ENCODE results near the gene C19orf33.

Gene C19orf33

DNA sequence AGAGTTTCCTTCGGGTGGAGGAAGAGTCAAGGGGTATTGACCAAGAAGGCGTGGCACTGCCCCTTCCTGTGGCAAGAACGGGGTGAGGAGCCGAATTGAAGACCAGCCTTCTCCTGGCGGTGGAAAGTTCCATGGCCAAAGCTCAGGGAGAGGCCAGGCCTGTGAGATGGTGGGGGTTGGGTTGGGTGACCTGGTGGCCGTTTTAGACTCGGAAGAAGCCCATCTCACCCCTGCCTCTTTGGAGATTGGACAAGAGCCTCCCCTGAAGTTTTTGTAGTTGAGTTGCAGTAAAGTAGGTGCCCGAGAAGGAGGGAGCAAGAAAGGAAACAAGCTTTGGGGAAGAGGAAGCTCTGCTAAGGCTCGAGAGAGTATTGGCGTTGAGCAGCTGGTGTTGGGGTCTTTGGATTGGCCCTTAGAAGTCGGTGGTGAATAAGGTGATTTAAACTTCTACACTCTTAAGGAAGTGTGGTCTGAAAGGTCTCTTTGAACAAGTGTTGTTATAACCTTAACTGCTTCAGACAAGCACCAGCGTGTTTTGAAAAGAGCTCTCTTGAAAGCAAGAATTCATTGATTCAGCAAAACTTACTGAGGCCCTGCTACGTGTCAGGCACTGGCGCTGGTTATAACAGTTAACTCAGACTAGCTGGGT is 38.7 kb upstream of the C19orf33 start:
- TF ChIP-seq, protein P1, sequence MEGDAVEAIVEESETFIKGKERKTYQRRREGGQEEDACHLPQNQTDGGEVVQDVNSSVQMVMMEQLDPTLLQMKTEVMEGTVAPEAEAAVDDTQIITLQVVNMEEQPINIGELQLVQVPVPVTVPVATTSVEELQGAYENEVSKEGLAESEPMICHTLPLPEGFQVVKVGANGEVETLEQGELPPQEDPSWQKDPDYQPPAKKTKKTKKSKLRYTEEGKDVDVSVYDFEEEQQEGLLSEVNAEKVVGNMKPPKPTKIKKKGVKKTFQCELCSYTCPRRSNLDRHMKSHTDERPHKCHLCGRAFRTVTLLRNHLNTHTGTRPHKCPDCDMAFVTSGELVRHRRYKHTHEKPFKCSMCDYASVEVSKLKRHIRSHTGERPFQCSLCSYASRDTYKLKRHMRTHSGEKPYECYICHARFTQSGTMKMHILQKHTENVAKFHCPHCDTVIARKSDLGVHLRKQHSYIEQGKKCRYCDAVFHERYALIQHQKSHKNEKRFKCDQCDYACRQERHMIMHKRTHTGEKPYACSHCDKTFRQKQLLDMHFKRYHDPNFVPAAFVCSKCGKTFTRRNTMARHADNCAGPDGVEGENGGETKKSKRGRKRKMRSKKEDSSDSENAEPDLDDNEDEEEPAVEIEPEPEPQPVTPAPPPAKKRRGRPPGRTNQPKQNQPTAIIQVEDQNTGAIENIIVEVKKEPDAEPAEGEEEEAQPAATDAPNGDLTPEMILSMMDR (IDR thresholded peaks at IDR 0.05; ENCODE audit: control insufficient read depth, extremely low read depth, insufficient read depth): no peak
- peak overlapping the region; percentile 77 for H3K4me3 ChIP-seq (ENCODE audit: low read depth, low read length)
- DNase-seq (ENCODE audit: low read depth): no peak

GRCh38 chr19:38265921-38266429 is 38.1 kb upstream of the C19orf33 start:
- peak overlapping the region; percentile 77 for H3K4me3 ChIP-seq (ENCODE audit: low read depth, low read length)
- DNase-seq (ENCODE audit: low read depth): no peak
- TF ChIP-seq, protein P1 (IDR thresholded peaks at IDR 0.05; ENCODE audit: control insufficient read depth, extremely low read depth, insufficient read depth): no peak

DNA sequence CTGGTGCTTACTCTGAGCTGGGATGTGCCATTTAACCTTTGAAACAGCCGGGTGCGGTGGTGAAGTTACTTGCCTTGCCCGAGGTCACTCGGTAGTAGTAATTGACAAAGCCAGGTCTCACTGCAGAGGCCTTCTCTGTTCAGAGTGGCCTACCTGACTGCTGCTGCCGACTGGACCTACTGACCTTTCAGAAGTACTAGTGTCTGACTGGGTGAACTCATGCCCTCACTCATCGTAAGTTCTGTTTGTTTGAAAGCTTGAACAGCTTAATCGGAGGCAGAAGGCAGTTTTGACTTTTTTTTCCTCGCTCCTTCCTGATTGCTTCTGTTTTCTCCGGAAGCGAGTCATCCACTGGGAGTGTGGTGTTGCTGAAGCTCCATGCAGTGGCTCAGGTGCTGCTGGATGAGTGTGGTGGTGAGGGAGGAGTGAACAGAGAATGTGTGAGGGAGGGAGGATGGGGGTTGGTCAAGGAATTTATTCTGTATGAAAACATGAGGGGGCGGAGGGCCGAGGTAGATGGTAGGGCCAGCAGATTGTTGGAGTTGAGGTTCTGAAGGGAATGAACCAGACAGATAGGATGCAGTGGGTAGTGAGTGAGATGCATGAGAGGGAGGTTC is 37.0 kb upstream of the C19orf33 start:
- TF ChIP-seq, protein P1 (IDR thresholded peaks at IDR 0.05; ENCODE audit: control insufficient read depth, extremely low read depth, insufficient read depth): no peak
- no peak for DNase-seq (ENCODE audit: low read depth)
- peak overlapping the region; percentile 77 for H3K4me3 ChIP-seq (ENCODE audit: low read depth, low read length)

- TF ChIP-seq, protein P1 (IDR thresholded peaks at IDR 0.05; ENCODE audit: control insufficient read depth, extremely low read depth, insufficient read depth): no peak
- no peak for DNase-seq (ENCODE audit: low read depth)
- H3K4me3 ChIP-seq (ENCODE audit: low read depth, low read length): peak overlapping the region; percentile 77
Measured at GRCh38 chr19:38267761-38268483, 36.1 kb upstream of the C19orf33 start.

GRCh38 chr19:38268539-38268938 is 35.5 kb upstream of the C19orf33 start:
- TF ChIP-seq, protein P1 (IDR thresholded peaks at IDR 0.05; ENCODE audit: control insufficient read depth, extremely low read depth, insufficient read depth): no peak
- DNase-seq (ENCODE audit: low read depth): no peak
- H3K4me3 ChIP-seq (ENCODE audit: low read depth, low read length): peak overlapping the region; percentile 77

GRCh38 chr19:38270587-38271167 is 33.4 kb upstream of the C19orf33 start:
- 0 out of 2 replicates have a peak overlapping the region, but pooled peaks have one; percentile 0 for H3K4me3 ChIP-seq (ENCODE audit: low read depth, low read length)
- TF ChIP-seq, protein P1 (IDR thresholded peaks at IDR 0.05; ENCODE audit: control insufficient read depth, extremely low read depth, insufficient read depth): no peak
- no peak for DNase-seq (ENCODE audit: low read depth)
